Endodermal cell (in vitro differentiated cells): ENCODE measurements around the gene IRS1. TPM values are rescaled to one million over a fixed set of nuclear protein-coding genes. Genes with fewer than 3 reads are reported as not detected.

Source experiments
- DNase-seq: peaks from one replicate; pipeline ENCODE4 v3.0.0-alpha.2; 2017
- H3K27ac ChIP-seq: 2 replicates; pipeline ENCODE4 v1.5.1; 2013; ENCODE audit warnings: mild to moderate bottlenecking, low read depth, low read length, moderate library complexity
- H3K27me3 ChIP-seq: 2 replicates; pipeline ENCODE4 v1.6.1; 2013; ENCODE audit warnings: mild to moderate bottlenecking, low read length, moderate library complexity; ENCODE audit not compliant: insufficient read depth, control insufficient read depth, poor library complexity, severe bottlenecking
- H3K36me3 ChIP-seq: 2 replicates; pipeline ENCODE4 v1.7.0; 2013; ENCODE audit warnings: mild to moderate bottlenecking, low read length, moderate library complexity; ENCODE audit not compliant: control insufficient read depth, insufficient read depth
- H3K4me1 ChIP-seq: one replicate; pipeline ENCODE4 v1.7.0; 2013; ENCODE audit warnings: low read length; ENCODE audit not compliant: control insufficient read depth, insufficient read depth
- H3K4me3 ChIP-seq: 2 replicates; pipeline ENCODE4 v1.5.1; 2013; ENCODE audit warnings: mild to moderate bottlenecking, low read length, moderate library complexity
- H3K9ac ChIP-seq: 2 replicates; pipeline ENCODE4 v1.6.1; 2013; ENCODE audit warnings: mild to moderate bottlenecking, low read length, moderate library complexity; ENCODE audit not compliant: poor library complexity, severe bottlenecking; ENCODE audit errors: extremely low read depth
- H3K9me3 ChIP-seq: 2 replicates; pipeline ENCODE4 v1.6.1; 2013; ENCODE audit warnings: mild to moderate bottlenecking, low read length, moderate library complexity; ENCODE audit not compliant: control insufficient read depth
- H3K27ac Mint-ChIP-seq: 2 replicates; pipeline ENCODE4 v1.8.0; 2020; ENCODE audit warnings: mixed read lengths
- H3K27me3 Mint-ChIP-seq: 2 replicates; pipeline ENCODE4 v1.8.0; 2021; ENCODE audit warnings: mild to moderate bottlenecking, mixed read lengths; ENCODE audit not compliant: insufficient read depth
- H3K36me3 Mint-ChIP-seq: 2 replicates; pipeline ENCODE4 v1.8.0; 2020; ENCODE audit warnings: low read depth, mixed read lengths
- H3K4me1 Mint-ChIP-seq: 2 replicates; pipeline ENCODE4 v1.8.0; 2020; ENCODE audit warnings: mixed read lengths
- H3K4me3 Mint-ChIP-seq: 2 replicates; pipeline ENCODE4 v1.8.0; 2020; ENCODE audit warnings: mild to moderate bottlenecking, moderate library complexity, mixed read lengths
- H3K9me3 Mint-ChIP-seq: 2 replicates; pipeline ENCODE4 v1.8.0; 2020; ENCODE audit warnings: mild to moderate bottlenecking, mixed read lengths
- WGBS, 2 experiments: methylation state at CpG; one replicate each; pipeline versions ENCODE4 v1.1.5 to v1.1.7; 2013; ENCODE audit warnings: missing lambda C conversion rate in 2 of 2, mixed read lengths in 1 of 2; ENCODE audit not compliant: insufficient coverage in 1 of 2, insufficient read length in 1 of 2; 5-methylcytosine and 5-hydroxymethylcytosine counted together
- total RNA-seq, 2 donors: library from RNA; stranded (reverse); fragmentation: NEBNext Ultra II Directional in 1 of 2; extraction: Animal tissue kit (Norgen Biotek cat#: 25700) in 1 of 2; gene quantifications; 2 replicates in 1 of 2; 3 replicates in 1 of 2; pipeline ENCODE4 v1.2.1, GENCODE V29; 2021
- TF ChIP-seq, protein P1 (sequence below): fragments of 200-600 bp; sonication (generic); conservative IDR thresholded peaks from 2 replicates; pipeline ENCODE4 v1.5.0; 2021; ENCODE audit warnings: antibody characterized with exemption, mild to moderate bottlenecking

IRS1 gene
- total RNA-seq, 2 donors from 2014 or later: 16.2 to 16.6 TPM

DNA sequence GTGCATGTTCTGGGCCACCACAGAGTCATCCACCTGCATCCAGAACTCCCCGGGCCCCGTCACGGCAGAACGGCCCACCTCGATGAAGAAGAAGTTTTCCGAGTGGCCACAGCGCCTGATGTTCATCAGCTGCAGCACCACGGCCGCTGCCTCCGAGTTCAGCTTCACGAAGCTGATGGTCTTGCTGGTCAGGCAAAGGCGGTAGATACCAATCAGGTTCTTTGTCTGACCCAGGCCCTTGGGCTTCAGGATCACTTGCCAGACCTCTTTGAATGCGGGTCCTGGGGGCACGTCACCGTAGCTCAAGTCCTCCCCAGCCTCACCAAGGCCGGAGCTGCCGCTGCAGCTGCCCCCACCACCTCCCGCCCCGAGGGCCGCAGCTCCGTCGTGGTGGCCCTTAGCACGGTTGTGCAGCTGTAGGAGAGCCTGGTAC, 1.6 kb downstream of the IRS1 start:
- H3K27ac ChIP-seq: no peak overlapping the region
- peaks cover 25% of the 10 kb centered on the region for H3K36me3 Mint-ChIP-seq
- DNase-seq: no peak
- no peaks in the 10 kb centered on the region for H3K27me3 Mint-ChIP-seq
- peak overlapping the region; percentile 85 for H3K4me3 ChIP-seq
- peaks cover 5% of the 10 kb centered on the region for H3K36me3 ChIP-seq
- peaks cover 22% of the 10 kb centered on the region for H3K4me1 Mint-ChIP-seq
- no peaks in the 10 kb centered on the region for H3K9me3 ChIP-seq
- peaks cover 12% of the 10 kb centered on the region for H3K4me1 ChIP-seq
- no peak overlapping the region for H3K9ac ChIP-seq
- peak overlapping the region; percentile 78 for H3K4me3 Mint-ChIP-seq
- WGBS, 2 experiments: 74 to 76% methylated on average over 19 to 23 of the region's 23 CpGs
- no peaks in the 10 kb centered on the region for H3K27me3 ChIP-seq
- TF ChIP-seq, protein P1, sequence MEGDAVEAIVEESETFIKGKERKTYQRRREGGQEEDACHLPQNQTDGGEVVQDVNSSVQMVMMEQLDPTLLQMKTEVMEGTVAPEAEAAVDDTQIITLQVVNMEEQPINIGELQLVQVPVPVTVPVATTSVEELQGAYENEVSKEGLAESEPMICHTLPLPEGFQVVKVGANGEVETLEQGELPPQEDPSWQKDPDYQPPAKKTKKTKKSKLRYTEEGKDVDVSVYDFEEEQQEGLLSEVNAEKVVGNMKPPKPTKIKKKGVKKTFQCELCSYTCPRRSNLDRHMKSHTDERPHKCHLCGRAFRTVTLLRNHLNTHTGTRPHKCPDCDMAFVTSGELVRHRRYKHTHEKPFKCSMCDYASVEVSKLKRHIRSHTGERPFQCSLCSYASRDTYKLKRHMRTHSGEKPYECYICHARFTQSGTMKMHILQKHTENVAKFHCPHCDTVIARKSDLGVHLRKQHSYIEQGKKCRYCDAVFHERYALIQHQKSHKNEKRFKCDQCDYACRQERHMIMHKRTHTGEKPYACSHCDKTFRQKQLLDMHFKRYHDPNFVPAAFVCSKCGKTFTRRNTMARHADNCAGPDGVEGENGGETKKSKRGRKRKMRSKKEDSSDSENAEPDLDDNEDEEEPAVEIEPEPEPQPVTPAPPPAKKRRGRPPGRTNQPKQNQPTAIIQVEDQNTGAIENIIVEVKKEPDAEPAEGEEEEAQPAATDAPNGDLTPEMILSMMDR: no peak
- H3K9me3 Mint-ChIP-seq: no peaks in the 10 kb centered on the region
- no peak overlapping the region for H3K27ac Mint-ChIP-seq

DNA sequence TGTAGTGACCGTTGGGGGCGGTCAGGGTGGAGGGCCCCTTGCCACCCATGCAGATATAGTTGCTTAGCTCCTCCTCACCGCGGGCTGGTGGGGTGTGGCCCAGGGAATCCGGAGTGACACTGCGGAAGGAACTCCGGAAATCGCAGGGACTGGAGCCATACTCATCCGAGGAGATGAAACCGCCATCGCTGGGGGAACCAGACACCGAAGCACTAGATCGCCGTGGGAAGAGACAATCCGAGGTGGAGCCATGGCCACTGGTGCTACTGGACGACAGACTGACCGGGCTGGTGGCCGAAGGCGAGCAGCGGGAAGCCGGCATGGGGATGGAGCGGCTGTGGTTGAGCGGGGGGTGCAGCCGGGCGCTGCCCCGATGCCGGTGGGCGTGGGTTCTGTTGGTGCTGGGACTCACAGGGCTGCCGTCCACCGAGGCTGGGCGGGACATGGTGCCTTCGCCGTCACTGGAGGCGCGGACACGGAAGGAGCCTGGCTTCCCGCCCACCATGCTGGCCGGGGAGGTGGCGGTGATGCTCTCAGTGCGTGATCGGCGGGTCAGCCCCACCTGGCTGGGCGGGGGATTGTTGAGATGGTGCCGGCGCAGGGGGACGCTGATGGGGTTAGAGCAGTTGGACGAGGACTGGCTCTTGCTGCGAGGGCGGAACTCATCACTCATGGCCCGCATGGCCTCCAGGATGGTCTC, 2.2 kb downstream of the IRS1 start:
- no peaks in the 10 kb centered on the region for H3K9me3 ChIP-seq
- no peak overlapping the region for H3K27ac Mint-ChIP-seq
- TF ChIP-seq, protein P1: no peak
- no peak overlapping the region for H3K9ac ChIP-seq
- H3K27me3 ChIP-seq: no peaks in the 10 kb centered on the region
- peaks cover 12% of the 10 kb centered on the region for H3K4me1 ChIP-seq
- WGBS, 2 experiments: 96 to 97% methylated on average over 50 of the region's 50 CpGs
- no peaks in the 10 kb centered on the region for H3K27me3 Mint-ChIP-seq
- DNase-seq: no peak
- H3K9me3 Mint-ChIP-seq: no peaks in the 10 kb centered on the region
- H3K4me3 ChIP-seq: no peak overlapping the region
- H3K4me1 Mint-ChIP-seq: peaks cover 24% of the 10 kb centered on the region
- peaks cover 5% of the 10 kb centered on the region for H3K36me3 ChIP-seq
- H3K27ac ChIP-seq: no peak overlapping the region
- peaks cover 25% of the 10 kb centered on the region for H3K36me3 Mint-ChIP-seq
- peak overlapping the region; percentile 78 for H3K4me3 Mint-ChIP-seq

DNA sequence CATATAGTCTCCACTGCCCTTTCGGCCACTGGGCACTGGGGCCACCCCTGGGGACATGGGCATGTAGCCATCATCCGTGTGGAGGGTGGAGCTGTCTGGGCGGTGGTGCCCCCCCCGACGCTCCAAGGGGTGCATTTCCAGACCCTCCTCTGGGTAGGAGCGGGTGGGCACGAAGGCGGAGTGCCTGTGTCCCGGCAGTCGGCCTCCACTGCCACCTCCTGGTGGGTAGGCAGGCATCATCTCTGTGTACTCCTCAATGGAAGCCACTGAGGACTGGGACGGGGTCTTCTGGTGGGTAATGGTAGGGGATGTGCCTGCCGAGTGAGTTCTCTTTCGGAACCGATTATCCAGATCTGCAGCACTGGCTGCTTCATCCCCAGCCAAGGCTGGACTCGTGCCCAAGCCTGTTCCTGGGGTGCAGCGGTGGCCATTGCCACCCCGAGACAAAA, 2.8 kb downstream of the IRS1 start:
- Mint-ChIP-seq H3K27me3 (no peaks in the 10 kb centered on the region), H3K27ac (no peak overlapping the region), H3K36me3 (peaks cover 25% of the 10 kb centered on the region), H3K9me3 (no peaks in the 10 kb centered on the region), H3K4me3 (peak overlapping the region; percentile 13), H3K4me1 (peaks cover 28% of the 10 kb centered on the region)
- Histone ChIP-seq H3K36me3 (peaks cover 5% of the 10 kb centered on the region), H3K9me3 (no peaks in the 10 kb centered on the region), H3K27me3 (no peaks in the 10 kb centered on the region), H3K4me3 (no peak overlapping the region), H3K27ac (no peak overlapping the region), H3K4me1 (peaks cover 8% of the 10 kb centered on the region), H3K9ac (no peak overlapping the region)
- TF ChIP-seq, protein P1: peak; percentile 71
- 93 to 97% methylated on average over 8 to 17 of the region's 17 CpGs for WGBS, 2 experiments
- DNase-seq: peak; percentile 59
